HG02588 (cell line): ENCODE measurements around the gene GPR4.

Experiments
- ATAC-seq: cut with Tn5 transposase; IDR thresholded peaks from one replicate; pipeline ENCODE4 v1.9.1; 2021; ENCODE audit warnings: mild to moderate bottlenecking, moderate library complexity; ENCODE audit not compliant: unreplicated experiment

Gene GPR4

GRCh38 chr19:45590300-45591003 is 11.6 kb downstream of the GPR4 start:
- no peak for ATAC-seq

- ATAC-seq, result no peak
Measured at GRCh38 chr19:45589768-45590167, 12.2 kb downstream of the GPR4 start.

DNA sequence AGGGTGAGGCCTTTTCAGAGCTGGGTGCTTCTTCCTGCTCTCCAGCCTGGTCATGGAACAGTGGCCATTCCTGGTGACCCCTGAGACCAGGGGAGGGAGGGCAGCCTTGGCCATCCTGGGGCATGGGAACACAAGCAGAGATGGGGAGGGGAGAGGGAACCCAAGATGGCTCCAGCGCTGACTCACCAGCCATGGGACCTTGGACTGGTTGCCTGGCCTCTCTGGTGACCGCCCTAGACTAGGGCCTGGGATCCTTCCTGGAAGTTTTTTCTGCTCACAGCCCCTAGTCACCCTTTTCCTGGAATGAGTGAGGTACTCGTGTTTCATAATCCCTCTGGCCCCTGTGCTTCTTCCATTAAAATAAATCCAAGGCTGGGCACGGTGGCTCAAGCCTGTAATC is 14.1 kb downstream of the GPR4 start:
- ATAC-seq, result no peak

DNA sequence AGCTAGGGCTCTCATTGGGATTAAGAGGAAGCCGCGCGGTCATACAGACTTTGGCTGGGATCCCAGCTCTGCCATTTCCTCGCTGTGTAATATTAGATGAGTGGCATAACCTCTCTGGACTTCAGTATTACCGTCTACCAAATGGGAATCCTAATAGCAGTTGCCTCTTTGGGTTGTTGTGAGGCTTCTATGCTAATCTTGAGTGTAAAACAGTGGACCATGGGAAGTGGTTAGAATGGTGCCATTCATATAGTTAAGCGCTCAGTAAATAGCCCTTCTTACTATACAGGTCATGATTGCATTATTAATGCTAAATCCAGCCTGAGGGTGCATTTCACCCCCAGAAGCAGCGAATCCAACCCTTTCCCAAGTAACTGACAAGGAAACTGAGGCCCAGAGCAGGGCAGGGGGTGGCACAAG is 16.8 kb downstream of the GPR4 start:
- ATAC-seq, result no peak

GRCh38 chr19:45584332-45585157 is 17.5 kb downstream of the GPR4 start, which contains the start of gene OPA3:
Gene OPA3 (minus strand): TSS chr19:45584802. CDS start chr19:45584764, 38 bp downstream.
- ATAC-seq, result peak; percentile 85

- ATAC-seq, result no peak
Measured at GRCh38 chr19:45581576-45581975, 20.4 kb downstream of the GPR4 start.

DNA sequence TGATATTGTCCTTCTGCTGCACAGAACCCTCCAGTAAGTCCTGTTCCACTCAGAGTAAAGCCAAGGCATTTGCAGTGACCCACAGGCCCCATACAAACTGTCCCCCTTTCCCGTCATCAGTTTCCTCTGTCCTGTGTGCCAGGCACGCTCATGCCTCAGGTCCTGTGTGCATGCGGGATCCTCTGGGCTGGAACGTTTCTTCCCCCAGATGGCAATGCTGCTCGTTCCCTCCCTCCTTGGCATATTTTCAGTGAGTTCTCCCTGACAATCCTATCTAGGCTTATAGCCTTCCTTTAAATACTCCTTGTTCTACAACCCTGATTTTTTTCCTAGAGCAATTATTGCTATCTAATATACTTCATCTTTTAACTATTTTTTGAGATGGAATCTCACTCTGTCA is 23.2 kb downstream of the GPR4 start:
- ATAC-seq, result no peak

- no peak for ATAC-seq
Measured at GRCh38 chr19:45577111-45577905, 24.7 kb downstream of the GPR4 start.

GRCh38 chr19:45576682-45577081 is 25.3 kb downstream of the GPR4 start:
- no peak for ATAC-seq

GRCh38 chr19:45575216-45575615 is 26.8 kb downstream of the GPR4 start:
- ATAC-seq, result no peak

GRCh38 chr19:45574526-45574925 is 27.5 kb downstream of the GPR4 start:
- no peak for ATAC-seq

GRCh38 chr19:45571457-45572220 is 30.4 kb downstream of the GPR4 start:
- ATAC-seq, result no peak

DNA sequence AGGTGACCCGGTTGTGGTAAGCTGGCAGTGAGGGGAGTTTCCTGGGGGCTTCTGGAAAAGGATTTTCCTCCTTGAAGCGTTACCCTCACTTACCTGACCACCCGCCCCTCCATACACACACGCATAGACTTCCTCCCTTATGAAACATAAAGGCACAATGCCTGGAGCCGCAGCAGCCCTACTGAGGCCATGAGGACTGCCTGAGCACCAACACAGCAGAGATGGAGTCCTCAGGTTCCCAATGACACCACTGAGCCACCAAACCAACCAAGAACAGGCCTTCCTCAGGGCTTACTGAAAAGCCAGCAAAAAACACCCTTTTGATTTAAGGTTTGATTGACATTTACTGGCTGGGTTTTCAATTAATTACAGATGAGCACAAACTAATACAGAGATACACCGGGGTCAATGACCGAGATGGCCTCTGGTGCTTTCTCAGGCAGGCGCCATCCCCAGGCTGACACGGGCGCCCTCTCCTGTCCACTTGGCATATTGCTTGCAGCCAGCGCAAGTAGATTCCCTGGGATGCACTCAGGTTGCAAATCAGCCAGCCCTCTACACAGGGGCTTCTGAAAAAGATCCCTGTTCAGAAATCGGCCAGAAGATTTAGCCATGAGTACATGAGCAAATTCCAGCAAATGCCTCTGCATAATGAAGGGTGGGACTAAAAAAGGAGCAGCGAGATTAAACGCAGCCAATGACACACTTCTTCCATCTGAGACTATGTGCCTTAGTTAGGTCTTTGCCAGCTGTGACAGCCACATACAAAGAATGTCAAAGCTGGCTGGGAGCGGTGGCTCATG is 32.2 kb downstream of the GPR4 start:
- no peak for ATAC-seq

- ATAC-seq, result no peak
Measured at GRCh38 chr19:45568732-45569131, 33.3 kb downstream of the GPR4 start.

DNA sequence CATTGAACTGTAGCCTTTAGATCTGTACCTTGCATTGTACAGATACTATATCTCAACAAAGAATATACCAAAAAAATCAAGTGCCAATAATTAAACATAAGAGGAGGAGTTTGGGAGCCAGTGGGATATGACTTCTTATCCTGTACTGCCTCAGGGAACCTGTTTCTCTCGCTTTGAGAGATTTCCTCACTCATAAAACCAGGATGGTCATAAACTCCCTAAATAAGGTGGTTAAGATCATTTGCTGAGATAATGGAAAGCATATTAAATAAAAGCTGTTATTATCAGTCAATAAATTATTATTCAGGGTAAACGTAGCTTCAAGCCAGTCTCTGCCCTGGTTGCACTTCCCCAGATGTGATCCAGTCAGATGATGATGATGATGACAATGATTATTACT is 34.4 kb downstream of the GPR4 start:
- no peak for ATAC-seq

- no peak for ATAC-seq
Measured at GRCh38 chr19:45564131-45564780, 37.8 kb downstream of the GPR4 start.

- no peak for ATAC-seq
Measured at GRCh38 chr19:45560686-45561085, 41.3 kb downstream of the GPR4 start.

DNA sequence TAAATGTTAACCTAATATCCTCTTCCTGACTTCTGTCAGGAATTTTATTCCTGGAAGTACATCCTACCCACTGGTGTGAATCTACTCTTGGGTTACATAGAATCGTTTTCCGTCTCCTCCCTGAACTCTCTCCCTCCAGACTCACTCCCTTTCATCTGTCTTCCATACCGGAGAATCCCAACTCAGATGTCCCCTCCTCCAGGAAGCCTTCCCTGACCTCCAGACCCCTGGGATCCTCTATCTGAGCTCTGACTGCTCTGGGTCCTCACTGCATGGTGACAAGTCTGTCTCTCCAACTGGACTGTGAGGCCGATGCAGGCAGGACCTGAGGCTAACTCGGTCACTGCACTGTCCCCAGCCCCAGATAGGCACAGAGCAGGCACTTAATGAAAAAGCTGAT is 42.0 kb downstream of the GPR4 start:
- no peak for ATAC-seq

GRCh38 chr19:45558399-45558878 is 43.6 kb downstream of the GPR4 start:
- no peak for ATAC-seq
